Prostate gland (tissue), 2 donors: ENCODE data around the gene TNFAIP8. TPM values are rescaled to one million over a fixed set of nuclear protein-coding genes. Genes with fewer than 3 reads are reported as not detected.

Experiments used
- DNase-seq: peaks from one replicate; pipeline ENCODE4 v3.0.0-alpha.2; 2019; ENCODE audit warnings: low spot score
- H3K27ac ChIP-seq, 2 donors: fragments of 200-600 bp; sonication (generic); 2 replicates each; pipeline ENCODE4 v1.5.1; 2017 to 2019
- H3K27me3 ChIP-seq: fragments of 200-600 bp; sonication (generic); replicated peaks from 2 replicates; pipeline ENCODE4 v1.5.1; 2019; ENCODE audit not compliant: insufficient read depth
- H3K36me3 ChIP-seq, 2 donors: fragments of 200-600 bp; sonication (generic); 1 replicate in 1 of 2; 2 replicates in 1 of 2; pipeline versions ENCODE4 v1.5.1 to v1.8.1; 2017 to 2019
- H3K4me1 ChIP-seq: fragments of 200-600 bp; sonication (generic); replicated peaks from 2 replicates; pipeline ENCODE4 v1.5.1; 2019
- H3K4me3 ChIP-seq, 2 donors: fragments of 200-600 bp; sonication (generic); 2 replicates each; pipeline ENCODE4 v1.5.1; 2017 to 2019
- H3K9me3 ChIP-seq: fragments of 200-600 bp; sonication (generic); 2 replicates; pipeline ENCODE4 v1.5.1; 2017
- CTCF ChIP-seq, 4 experiments: fragments of 200-600 bp in 2 of 4; fragments of 450-650 bp in 2 of 4; sonication (generic) in 2 of 4; IDR thresholded peaks; 1 replicate in 3 of 4; 2 replicates in 1 of 4; pipeline ENCODE4 v1.5.1; 2016 to 2019; ENCODE audit warnings: antibody characterized with exemption in 4 of 4, mild to moderate bottlenecking in 2 of 4, moderate library complexity in 2 of 4
- POLR2A ChIP-seq: fragments of 450-650 bp; IDR thresholded peaks from one replicate; pipeline ENCODE4 v1.6.1; 2016; ENCODE audit warnings: antibody characterized with exemption, mild to moderate bottlenecking
- POLR2AphosphoS5 ChIP-seq: sonication (generic); formaldehyde crosslinking; IDR thresholded peaks from one replicate; pipeline ENCODE4 v1.6.1; 2017; ENCODE audit warnings: antibody characterized with exemption
- WGBS: methylation state at CpG from one replicate; pipeline ENCODE4 v1.1.5; 2018; 5-methylcytosine and 5-hydroxymethylcytosine counted together
- intact Hi-C: fragments of 100-400 bp; cut with DNase I; formaldehyde crosslinking; loops from one replicate; pipeline ENCODE4 v1.14.2; 2022
- total RNA-seq, 2 donors: library from RNA; depleted of rRNA; stranded (reverse); fragments of >200 nt; gene quantifications; one replicate each; pipeline ENCODE4 v1.1.0, GENCODE V29; 2016

TNFAIP8 gene
- total RNA-seq, 2 donors from 2014 or later = 21.6 to 40.0 TPM

- intact Hi-C loops = loop anchor here (5.0 to 10.0 kb wide), 3 partner anchors 162 to 350 kb away; partner anchors contain the start of genes DMXL1 and DTWD2
- no peaks in the 10 kb centered on the region for H3K27me3 ChIP-seq
- no peaks in the 10 kb centered on the region for H3K9me3 ChIP-seq
- H3K4me3 ChIP-seq = no peak overlapping the region
- no peaks in the 10 kb centered on the region for H3K36me3 ChIP-seq
- peaks cover 6% of the 10 kb centered on the region for H3K4me1 ChIP-seq
- no peak overlapping the region for H3K27ac ChIP-seq
- DNase-seq = no peak
- TF ChIP-seq POLR2AphosphoS5 = no peak
- no peak for TF ChIP-seq POLR2A
- no peak for TF ChIP-seq CTCF (IDR thresholded peaks at IDR 0.05)
- WGBS = 72% methylated on average over 3 of the region's 3 CpGs
Measured at GRCh38 chr5:119336845-119337580, 18.8 kb upstream of the TNFAIP8 start.

GRCh38 chr5:119338326-119338946, 17.4 kb upstream of the TNFAIP8 start:
- no peak for TF ChIP-seq POLR2A
- TF ChIP-seq POLR2AphosphoS5 = no peak
- no peak for TF ChIP-seq CTCF (IDR thresholded peaks at IDR 0.05)
- Histone ChIP-seq H3K9me3 (no peaks in the 10 kb centered on the region), H3K4me3 (no peak overlapping the region), H3K36me3 (no peaks in the 10 kb centered on the region), H3K27me3 (no peaks in the 10 kb centered on the region), H3K27ac (no peak overlapping the region), H3K4me1 (peaks cover 4% of the 10 kb centered on the region)
- no peak for DNase-seq
- intact Hi-C loops = loop anchor here (5.0 to 10.0 kb wide), 3 partner anchors 164 to 351 kb away; partner anchors contain the start of genes DMXL1 and DTWD2
- 76% methylated on average over 4 of the region's 4 CpGs for WGBS

- no peaks in the 10 kb centered on the region for H3K4me1 ChIP-seq
Measured at GRCh38 chr5:119339344-119339743, 16.5 kb upstream of the TNFAIP8 start.

GRCh38 chr5:119339965-119340364, 15.9 kb upstream of the TNFAIP8 start:
- TF ChIP-seq CTCF (IDR thresholded peaks at IDR 0.05) = no peak
- no peak for TF ChIP-seq POLR2AphosphoS5
- no peak for TF ChIP-seq POLR2A
- DNase-seq = no peak
- Histone ChIP-seq H3K9me3 (no peaks in the 10 kb centered on the region), H3K27ac (no peak overlapping the region), H3K36me3 (no peaks in the 10 kb centered on the region), H3K27me3 (no peaks in the 10 kb centered on the region), H3K4me1 (no peaks in the 10 kb centered on the region), H3K4me3 (no peak overlapping the region)
- 95% methylated on average over 4 of the region's 4 CpGs for WGBS
- intact Hi-C loops = loop anchor here (5.0 to 10.0 kb wide), 3 partner anchors 165 to 353 kb away; partner anchors contain the start of genes DMXL1 and DTWD2

More at GRCh38 chr5:119339344-119339743, 16.5 kb upstream of the TNFAIP8 start:
- intact Hi-C loops = loop anchor here (5.0 to 10.0 kb wide), 3 partner anchors 165 to 352 kb away; partner anchors contain the start of genes DMXL1 and DTWD2
- TF ChIP-seq CTCF (IDR thresholded peaks at IDR 0.05) = no peak
- no peak for TF ChIP-seq POLR2A
- no peak for TF ChIP-seq POLR2AphosphoS5
- no peaks in the 10 kb centered on the region for H3K9me3 ChIP-seq
- no peaks in the 10 kb centered on the region for H3K36me3 ChIP-seq
- no peaks in the 10 kb centered on the region for H3K27me3 ChIP-seq
- DNase-seq = no peak
- no peak overlapping the region for H3K27ac ChIP-seq
- 89% methylated on average over 2 of the region's 2 CpGs for WGBS
- no peak overlapping the region for H3K4me3 ChIP-seq
